ENCODE measurements around the gene ACP6.
"Not testable (repeated sequence)": the region's sequence is repeated elsewhere in the genome, so short reads cannot be mapped to it uniquely, and the experiment has no call there.

The ACP6 gene
- total RNA-seq = 2.7 to 32.4 (median 11.2) reads per million in 9 experiments

DNA sequence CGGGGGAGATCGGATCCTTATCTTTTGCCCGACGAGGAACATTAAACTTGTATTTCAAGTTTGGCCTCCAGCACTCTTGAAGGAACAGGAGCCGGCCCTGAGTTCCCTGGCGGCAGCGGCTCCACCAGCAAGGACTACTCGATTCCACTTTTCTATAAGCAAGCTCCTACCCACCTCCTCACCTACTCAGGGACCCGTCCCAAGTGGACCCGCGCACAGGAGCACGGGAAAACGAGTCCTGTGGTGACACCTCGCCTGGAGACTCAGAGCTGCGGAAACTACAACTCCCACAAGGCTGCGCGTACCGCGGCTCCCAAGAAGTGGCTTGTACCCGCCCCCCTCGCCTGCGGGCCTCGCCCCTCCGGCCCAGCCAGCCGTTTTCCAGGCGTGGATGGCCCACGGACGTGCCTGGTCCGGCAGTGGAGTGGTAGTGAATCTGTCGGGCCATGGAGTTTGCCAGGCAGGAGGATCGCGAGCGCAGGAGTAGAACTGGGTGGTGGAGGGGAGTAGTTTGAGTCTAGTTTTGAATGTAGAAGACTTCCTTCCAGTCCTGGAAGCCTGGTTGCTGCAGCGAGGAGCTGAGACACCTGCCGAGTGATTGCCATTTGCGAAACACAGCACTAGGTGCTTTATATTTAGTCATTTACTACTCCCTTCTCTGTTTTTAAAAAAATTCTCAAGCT lies at the start of gene ACP6:
TSS of gene ACP6 (minus strand) at position 206 of the 683 bp plus-strand sequence. CDS start 476 bp downstream, outside the sequence.
- Mint-ChIP-seq H3K4me1 (ENCODE audit: low read depth in 2 of 2) (peaks cover 11 to 25% of the 10 kb centered on the region in 2 donors), H3K27me3 (peaks cover 7 to 17% of the 10 kb centered on the region in 2 donors), H3K27ac (peak within 1 kb of the TSS; percentile 83 to 88), H3K9me3 (no peaks in the 10 kb centered on the region), H3K4me3 (peak within 1 kb of the TSS; percentile 81 to 94), H3K36me3 (ENCODE audit: insufficient read depth) (no peaks in the 10 kb centered on the region)
- ATAC-seq (replicated peaks) (peak; percentile 90), DNase-seq (peak; percentile 67 to 72 (median 68))

DNA sequence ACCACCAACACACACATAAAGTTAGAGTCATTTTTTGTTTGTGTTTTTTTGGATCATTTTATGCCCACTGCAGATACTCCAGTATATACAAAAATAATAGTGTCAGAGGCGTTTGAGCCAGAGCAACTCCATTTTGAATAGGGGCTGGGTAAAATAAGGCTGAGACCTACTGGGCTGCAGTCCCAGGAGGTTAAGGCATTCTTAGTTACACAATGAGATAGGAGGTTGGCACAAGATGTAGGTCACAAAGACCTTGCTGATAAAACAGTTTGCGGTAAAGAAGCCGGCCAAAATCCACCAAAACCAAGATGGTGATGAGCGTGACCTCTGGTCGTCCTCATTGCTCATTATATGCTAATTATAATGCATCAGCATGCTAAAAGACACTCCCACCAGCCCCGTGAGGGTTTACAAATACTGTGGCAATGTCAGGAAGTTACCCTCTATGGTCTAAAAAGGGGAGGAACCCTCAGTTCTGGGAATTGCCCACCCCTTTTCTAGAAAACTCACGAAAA lies 49.4 kb upstream of the ACP6 start:
- DNase-seq (no peak), ATAC-seq (replicated peaks) (no peak)
- Mint-ChIP-seq H3K36me3 (ENCODE audit: insufficient read depth) (no peaks in the 10 kb centered on the region), H3K27me3 (peaks cover 51% of the 10 kb centered on the region in 2 donors), H3K4me3 (no peak overlapping the region), H3K27ac (no peak overlapping the region), H3K4me1 (ENCODE audit: low read depth in 2 of 2) (peaks cover 4 to 7% of the 10 kb centered on the region in 2 donors), H3K9me3 (no peaks in the 10 kb centered on the region)

GRCh38 chr1:147719029-147719698 lies 48.8 kb upstream of the ACP6 start:
- Mint-ChIP-seq H3K36me3 (ENCODE audit: insufficient read depth) (no peaks in the 10 kb centered on the region), H3K9me3 (no peaks in the 10 kb centered on the region), H3K4me3 (no peak overlapping the region), H3K27me3 (peaks cover 57% of the 10 kb centered on the region in 2 donors), H3K4me1 (ENCODE audit: low read depth in 2 of 2) (peaks cover 4 to 7% of the 10 kb centered on the region in 2 donors), H3K27ac (no peak overlapping the region)
- no peak for ATAC-seq (replicated peaks)
- no peak for DNase-seq

GRCh38 chr1:147717706-147718097 lies 47.4 kb upstream of the ACP6 start:
- Mint-ChIP-seq H3K27me3 (peaks cover 49 to 54% of the 10 kb centered on the region in 2 donors), H3K9me3 (no peaks in the 10 kb centered on the region), H3K4me3 (no peak overlapping the region), H3K4me1 (ENCODE audit: low read depth in 2 of 2) (peaks cover 0 to 7% of the 10 kb centered on the region in 2 donors), H3K36me3 (ENCODE audit: insufficient read depth) (no peaks in the 10 kb centered on the region), H3K27ac (peak overlapping the region in 1 of 2 donors; percentile 82)
- no peak for ATAC-seq (replicated peaks)
- DNase-seq = no peak

DNA sequence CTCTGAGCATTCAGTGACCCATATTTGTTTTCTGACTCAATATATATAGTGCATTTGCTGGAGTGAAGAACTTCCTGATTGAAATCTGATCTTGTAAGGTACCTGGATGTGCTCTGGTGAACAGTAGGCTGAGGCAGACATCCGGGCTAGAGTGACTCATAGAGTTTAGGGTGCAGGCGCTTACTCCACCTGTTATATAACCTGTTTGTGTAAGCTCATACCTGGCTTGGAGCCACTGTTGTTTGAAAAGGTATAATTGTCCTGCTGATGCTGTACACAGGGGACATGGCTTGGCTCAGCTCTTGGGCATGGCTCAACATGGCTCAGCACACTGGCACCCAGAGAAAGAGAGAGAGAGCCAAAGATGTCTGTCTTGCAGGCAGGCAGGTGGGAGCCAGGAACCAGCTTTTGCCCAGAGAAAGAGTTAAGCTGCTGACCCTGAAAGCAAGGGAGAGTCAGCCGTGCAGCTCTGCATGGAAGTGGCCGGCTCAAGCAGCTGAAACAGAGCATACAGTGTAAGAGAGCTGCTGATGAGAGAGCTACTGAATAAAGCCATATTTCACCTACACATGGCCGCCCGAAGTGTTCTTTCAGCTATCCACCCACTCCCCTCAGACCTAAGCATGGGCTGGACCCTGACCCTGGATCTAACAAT lies 46.9 kb upstream of the ACP6 start:
- Mint-ChIP-seq H3K27me3 (peaks cover 52 to 58% of the 10 kb centered on the region in 2 donors), H3K4me1 (ENCODE audit: low read depth in 2 of 2) (peaks cover 0 to 7% of the 10 kb centered on the region in 2 donors), H3K36me3 (ENCODE audit: insufficient read depth) (no peaks in the 10 kb centered on the region), H3K9me3 (no peaks in the 10 kb centered on the region), H3K27ac (peak overlapping the region in 1 of 2 donors; percentile 82), H3K4me3 (peak overlapping the region in 1 of 2 donors; percentile 61)
- no peak for DNase-seq
- ATAC-seq (replicated peaks) = peak; percentile 95

GRCh38 chr1:147712605-147713004 lies 42.3 kb upstream of the ACP6 start:
- Mint-ChIP-seq H3K27ac (no peak overlapping the region), H3K27me3 (peaks cover 65 to 77% of the 10 kb centered on the region in 2 donors), H3K4me3 (no peak overlapping the region), H3K9me3 (no peaks in the 10 kb centered on the region), H3K4me1 (ENCODE audit: low read depth in 2 of 2) (peaks cover 0 to 6% of the 10 kb centered on the region in 2 donors), H3K36me3 (ENCODE audit: insufficient read depth) (no peaks in the 10 kb centered on the region)
- ATAC-seq (replicated peaks) (no peak), DNase-seq (no peak)

DNA sequence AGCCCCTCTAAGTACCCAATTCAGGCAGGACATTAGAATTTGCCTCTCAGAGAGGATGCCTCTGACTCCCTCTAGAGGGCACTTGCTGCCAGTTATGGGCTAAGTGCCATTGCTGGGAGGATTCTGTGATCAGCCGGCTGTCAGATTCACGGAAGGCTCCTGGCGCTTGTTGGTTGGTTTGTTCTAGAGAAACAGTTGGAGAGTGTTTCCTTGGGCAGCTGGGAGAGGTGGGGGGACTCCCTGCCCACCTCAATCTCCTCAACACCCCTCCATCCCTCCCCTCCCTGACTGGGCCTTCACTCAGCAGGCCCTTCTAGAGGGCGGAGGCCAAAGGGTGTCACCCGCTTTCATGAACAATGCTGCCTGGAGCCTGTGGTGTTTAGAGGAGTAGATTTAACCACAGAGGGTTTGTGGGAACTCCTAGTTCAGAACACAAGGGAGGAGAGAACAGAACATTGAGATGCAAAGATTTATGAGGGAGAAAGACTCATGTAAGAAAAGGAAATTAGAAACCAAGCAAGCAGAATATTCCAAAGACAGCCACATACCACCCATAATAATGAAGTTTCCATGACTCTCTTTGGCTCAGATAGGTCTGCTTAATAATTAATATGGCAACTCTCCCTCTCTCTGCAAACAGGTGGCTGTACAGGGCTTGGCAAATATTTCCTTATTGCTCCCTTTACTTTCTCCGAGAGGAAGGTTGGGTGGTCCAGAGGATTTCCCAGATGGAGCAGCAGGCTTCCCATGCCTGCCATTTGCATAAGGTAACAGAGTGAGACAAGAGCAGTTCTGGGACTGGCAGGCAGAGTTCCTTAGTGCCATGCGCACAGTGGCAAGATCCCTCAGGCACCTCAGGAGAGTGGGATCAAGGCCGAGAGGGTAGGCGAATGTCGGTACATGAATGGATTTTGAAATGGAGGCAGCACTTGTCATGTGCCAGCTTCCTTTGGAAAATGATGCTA lies 30.0 kb upstream of the ACP6 start:
- Mint-ChIP-seq H3K4me1 (ENCODE audit: low read depth in 2 of 2) (peaks cover 4% of the 10 kb centered on the region in 2 donors), H3K36me3 (ENCODE audit: insufficient read depth) (no peaks in the 10 kb centered on the region), H3K9me3 (no peaks in the 10 kb centered on the region), H3K4me3 (peak overlapping the region in 1 of 2 donors; percentile 42), H3K27ac (peak overlapping the region in 1 of 2 donors; percentile 33), H3K27me3 (peaks cover 14 to 28% of the 10 kb centered on the region in 2 donors)
- DNase-seq (peak; percentile 53 to 62 (median 58)), ATAC-seq (replicated peaks) (peak; percentile 95)

- peaks cover 17 to 35% of the 10 kb centered on the region in 2 donors for H3K27me3 Mint-ChIP-seq
- H3K27ac Mint-ChIP-seq = no peak overlapping the region
- peaks cover 4% of the 10 kb centered on the region in 2 donors for H3K4me1 Mint-ChIP-seq (ENCODE audit: low read depth in 2 of 2)
- H3K36me3 Mint-ChIP-seq (ENCODE audit: insufficient read depth) = no peaks in the 10 kb centered on the region
- ATAC-seq (replicated peaks) (peak; percentile 25), DNase-seq (no peak)
- no peaks in the 10 kb centered on the region for H3K9me3 Mint-ChIP-seq
- H3K4me3 Mint-ChIP-seq = no peak overlapping the region
Measured at GRCh38 chr1:147699686-147700041, 29.3 kb upstream of the ACP6 start.

DNA sequence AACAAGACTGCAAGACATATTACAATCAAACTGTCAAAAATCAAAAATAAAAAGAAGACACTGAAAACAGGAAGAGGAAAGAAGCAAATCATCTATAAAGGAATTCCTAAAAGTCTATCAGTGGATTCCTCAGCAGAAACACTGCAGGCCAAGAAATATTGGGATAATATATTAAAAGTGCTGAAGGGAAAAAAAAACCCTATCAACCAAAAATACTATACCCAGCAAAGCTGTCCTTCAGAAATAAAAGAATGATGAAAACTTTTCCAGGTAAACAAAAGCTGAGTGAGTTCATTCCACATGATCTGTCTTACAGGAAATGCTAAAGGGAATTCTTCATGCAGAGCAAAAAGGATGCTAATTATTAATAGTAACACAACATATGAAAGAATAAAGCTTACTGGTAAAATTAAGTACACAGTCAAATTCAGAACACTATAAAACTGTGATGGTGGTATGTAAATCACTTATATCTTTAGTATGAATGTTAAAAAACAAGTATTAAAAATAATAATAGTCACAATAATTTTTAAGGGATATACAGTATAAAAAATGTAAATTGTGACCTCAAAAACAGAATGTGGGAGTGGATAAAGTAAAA lies 12.9 kb upstream of the ACP6 start:
- no peak overlapping the region for H3K27ac Mint-ChIP-seq
- no peaks in the 10 kb centered on the region for H3K36me3 Mint-ChIP-seq (ENCODE audit: insufficient read depth)
- no peak overlapping the region for H3K4me3 Mint-ChIP-seq
- peaks cover 5 to 12% of the 10 kb centered on the region in 2 donors for H3K9me3 Mint-ChIP-seq
- ATAC-seq (replicated peaks) (no peak), DNase-seq (no peak)
- H3K4me1 Mint-ChIP-seq (ENCODE audit: low read depth in 2 of 2) = no peaks in the 10 kb centered on the region
- peaks cover 0 to 15% of the 10 kb centered on the region in 2 donors for H3K27me3 Mint-ChIP-seq

GRCh38 chr1:147680608-147681235 lies 10.4 kb upstream of the ACP6 start:
- H3K27ac Mint-ChIP-seq; H3K4me3 Mint-ChIP-seq; H3K4me1 Mint-ChIP-seq (ENCODE audit: low read depth in 2 of 2); H3K36me3 Mint-ChIP-seq (ENCODE audit: insufficient read depth); ATAC-seq (replicated peaks); H3K27me3 Mint-ChIP-seq; DNase-seq: not testable (repeated sequence)
- peaks cover 5 to 12% of the 10 kb centered on the region in 2 donors for H3K9me3 Mint-ChIP-seq

DNA sequence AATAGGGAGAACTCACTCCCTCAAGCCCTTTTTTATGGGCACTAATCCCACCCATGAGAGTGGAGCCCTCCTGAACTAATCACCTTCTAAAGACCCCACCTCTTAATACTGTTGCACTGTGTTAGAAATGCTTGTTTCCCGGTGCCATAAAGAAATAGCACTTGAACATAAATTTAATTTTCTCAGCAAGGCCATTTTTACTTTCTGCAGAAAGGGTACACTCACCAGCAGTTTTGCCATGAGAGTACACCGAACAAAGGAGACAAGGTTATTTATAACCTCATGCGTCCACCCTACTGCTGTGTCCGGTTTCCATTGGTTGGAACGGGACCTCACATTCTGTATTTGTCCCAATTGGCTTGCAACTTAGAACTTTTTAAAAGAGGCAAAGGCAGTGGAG lies 7.4 kb upstream of the ACP6 start:
- H3K9me3 Mint-ChIP-seq; ATAC-seq (replicated peaks): not testable (repeated sequence)

More for the DNA sequence above, 7.4 kb upstream of the ACP6 start:
- DNase-seq; H3K4me1 Mint-ChIP-seq (ENCODE audit: low read depth in 2 of 2); H3K27ac Mint-ChIP-seq; H3K4me3 Mint-ChIP-seq; H3K36me3 Mint-ChIP-seq (ENCODE audit: insufficient read depth): not testable (repeated sequence)
- peaks cover 3 to 26% of the 10 kb centered on the region in 2 donors for H3K27me3 Mint-ChIP-seq
